Measurements from ENCODE around the gene SLC2A4. TPM values are rescaled to one million over a fixed set of nuclear protein-coding genes. Genes with fewer than 3 reads are reported as not detected.

Gene SLC2A4
- total and polyA plus RNA-seq, 2 experiments from 2014 or later, result 6.3 to 13.6 TPM

GRCh38 chr17:7322520-7323194 lies 41.1 kb downstream of the SLC2A4 start:
- Histone ChIP-seq H3K27ac (ENCODE audit: low read depth) (no peak overlapping the region), H3K4me2 (no peak overlapping the region), H3K4me3 (no peak overlapping the region), H2AFZ (no peak overlapping the region), H3K79me2 (replicated peaks; ENCODE audit: insufficient read depth) (peaks cover 2% of the 10 kb centered on the region; the same call in 1 of the 2 replicates), H3K9me2 (ENCODE audit: insufficient read depth) (no peaks in the 10 kb centered on the region), H3K4me1 (ENCODE audit: insufficient read depth) (no peaks in the 10 kb centered on the region), H3F3A (replicated peaks; ENCODE audit: low read depth) (peaks cover 15% of the 10 kb centered on the region; the same call in 1 of the 2 replicates), H3K27me3 (ENCODE audit: insufficient read depth) (no peaks in the 10 kb centered on the region), H4K20me1 (replicated peaks; ENCODE audit: insufficient read depth) (no peaks in the 10 kb centered on the region), H3K36me3 (ENCODE audit: insufficient read depth) (peaks cover 34% of the 10 kb centered on the region)
- no peak overlapping the region for H3K4me3 Mint-ChIP-seq
- H3K27ac Mint-ChIP-seq, result no peak overlapping the region
- ATAC-seq, result no peak
- TF ChIP-seq JUNB (IDR thresholded peaks at IDR 0.05; ENCODE audit: unreplicated experiment) (no peak), ETS1 (IDR thresholded peaks at IDR 0.05) (no peak), EZH2phosphoT487 (IDR thresholded peaks at IDR 0.05; ENCODE audit: unreplicated experiment) (no peak), NANOG (IDR thresholded peaks at IDR 0.05; ENCODE audit: borderline replicate concordance) (no peak), ZNF331 (CRISPR knock-in tag; IDR thresholded peaks at IDR 0.05; ENCODE audit: low read depth) (no peak), ZNF114 (CRISPR knock-in tag; IDR thresholded peaks at IDR 0.05) (no peak), CTCF (conservative IDR thresholded peaks at IDR 0.05; ENCODE audit: low read depth in 2 of 2) (no peak), ZNF462 (CRISPR knock-in tag; IDR thresholded peaks at IDR 0.05) (no peak)
- peaks cover 68% of the 10 kb centered on the region for H3K36me3 Mint-ChIP-seq (ENCODE audit: low read depth)
- DNase-seq (ENCODE audit: low spot score), result no peak
- no peaks in the 10 kb centered on the region for H3K9me3 Mint-ChIP-seq
- peaks cover 5% of the 10 kb centered on the region for H3K27me3 Mint-ChIP-seq (ENCODE audit: insufficient read depth, low read depth, poor library complexity)
- H3K4me1 Mint-ChIP-seq, result no peaks in the 10 kb centered on the region

All from GM23338 (cell line).